Stimulated activated CD4-positive, alpha-beta T cell treated with anti-CD3 and anti-CD28 coated beads, Interleukin-15, amount 100 ng/mL, for 1 hour (primary cell): ENCODE results near the gene CFAP251.
"Not testable (repeated sequence)": the region's sequence is repeated elsewhere in the genome, so short reads cannot be mapped to it uniquely, and the experiment has no call there.

Experiments used
- DNase-seq, 2 donors: peaks; one replicate each; pipeline ENCODE4 v3.0.0-alpha.2; 2020; ENCODE audit warnings: low read depth in 1 of 2, low spot score in 1 of 2

The CFAP251 gene

GRCh38 chr12:121917950-121918678 lies at the start of gene CFAP251:
Gene CFAP251 (plus strand): TSS chr12:121918592. CDS start chr12:121921306, 2,714 bp downstream.
- peak; percentile 87 to 89 for DNase-seq

DNA sequence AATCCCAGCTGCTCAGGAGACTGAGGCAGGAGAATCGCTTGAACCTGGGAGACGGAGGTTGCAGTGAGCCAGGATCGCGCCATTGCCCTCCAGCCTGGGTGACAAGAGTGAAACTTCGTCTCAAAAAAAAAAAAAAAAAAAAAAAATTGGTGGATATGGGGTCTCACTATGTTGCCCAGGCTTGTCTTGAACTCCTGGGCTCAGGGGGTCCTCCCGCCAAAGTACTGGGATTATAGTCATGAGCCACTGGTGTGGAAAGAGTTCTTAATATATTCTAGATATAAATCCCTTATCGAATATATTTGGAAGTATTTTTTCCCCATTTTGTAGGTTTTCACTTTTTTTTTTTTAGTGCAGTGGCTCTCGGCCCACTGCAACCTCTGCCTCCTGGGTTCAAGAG lies 49.2 kb upstream of the CFAP251 start:
- DNase-seq, result not testable (repeated sequence)

- DNase-seq, result no peak
Measured at GRCh38 chr12:121871467-121871866, 46.9 kb upstream of the CFAP251 start.

DNA sequence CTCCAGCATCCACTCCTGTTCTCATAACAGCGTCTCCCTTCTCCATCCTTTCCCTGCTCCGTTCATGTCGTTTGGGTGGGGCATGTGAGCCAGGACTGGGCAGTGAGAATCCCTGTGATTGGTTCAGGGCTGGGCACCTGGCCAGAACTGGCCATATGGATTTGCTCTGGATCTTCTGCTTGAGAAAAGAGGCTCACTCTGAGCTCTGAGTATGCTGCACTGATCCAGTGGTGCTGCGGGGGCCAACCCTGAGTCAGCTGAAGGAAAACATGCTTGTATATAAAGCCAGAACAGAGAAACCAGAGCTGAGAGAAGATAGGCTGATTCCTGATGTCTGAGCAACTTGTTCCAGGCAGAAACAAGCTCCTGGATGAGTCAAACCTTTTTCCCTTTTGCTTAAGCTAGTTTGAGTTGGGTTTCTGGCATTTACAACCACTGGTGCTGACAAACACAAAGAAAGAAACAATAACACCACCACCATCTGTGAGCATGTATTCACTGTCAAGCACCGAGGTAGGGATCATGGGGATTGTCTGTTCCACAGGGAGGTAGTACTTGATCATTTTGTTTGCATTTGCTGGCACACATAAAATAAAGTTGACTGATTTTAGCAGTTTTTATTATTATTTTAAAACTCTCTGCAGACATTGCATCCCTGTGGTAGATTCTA lies 45.7 kb upstream of the CFAP251 start:
- no peak for DNase-seq

DNA sequence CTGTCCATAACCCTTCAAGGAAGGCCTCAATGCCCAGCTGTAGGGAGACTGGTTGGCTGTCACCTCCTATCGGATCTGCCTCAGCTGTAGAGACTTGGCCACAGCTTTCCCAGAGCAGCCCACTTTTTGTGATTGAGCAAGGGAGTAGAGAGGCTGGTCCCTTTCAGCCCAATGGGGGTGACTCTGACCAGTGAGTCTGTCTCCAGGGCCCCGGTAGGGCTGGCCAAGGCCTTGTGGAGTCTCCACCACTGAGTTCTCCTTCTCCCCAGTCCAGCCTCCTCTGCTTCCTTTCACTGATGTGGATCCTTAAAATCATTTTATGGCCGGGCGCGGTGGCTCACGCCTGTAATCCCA lies 45.2 kb upstream of the CFAP251 start:
- no peak for DNase-seq

DNA sequence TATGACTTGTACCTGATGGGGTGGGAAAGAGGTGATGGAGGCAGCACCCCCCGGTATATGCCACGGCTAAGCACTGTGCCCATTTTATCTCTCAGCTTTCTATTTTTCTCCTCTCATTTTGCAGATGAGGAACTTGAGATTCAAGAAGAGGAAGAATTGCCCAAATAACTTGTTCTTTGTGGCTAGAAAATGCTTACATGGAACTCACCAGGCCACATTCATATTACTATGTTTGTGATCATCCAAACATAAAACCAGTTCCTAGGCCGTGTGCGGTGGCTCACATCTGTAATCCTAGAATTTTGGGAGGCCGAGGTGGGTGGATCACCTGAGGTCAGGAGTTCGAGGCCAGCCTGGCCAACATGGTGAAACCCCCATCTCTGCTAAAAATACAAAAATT lies 44.3 kb upstream of the CFAP251 start:
- no peak for DNase-seq

DNA sequence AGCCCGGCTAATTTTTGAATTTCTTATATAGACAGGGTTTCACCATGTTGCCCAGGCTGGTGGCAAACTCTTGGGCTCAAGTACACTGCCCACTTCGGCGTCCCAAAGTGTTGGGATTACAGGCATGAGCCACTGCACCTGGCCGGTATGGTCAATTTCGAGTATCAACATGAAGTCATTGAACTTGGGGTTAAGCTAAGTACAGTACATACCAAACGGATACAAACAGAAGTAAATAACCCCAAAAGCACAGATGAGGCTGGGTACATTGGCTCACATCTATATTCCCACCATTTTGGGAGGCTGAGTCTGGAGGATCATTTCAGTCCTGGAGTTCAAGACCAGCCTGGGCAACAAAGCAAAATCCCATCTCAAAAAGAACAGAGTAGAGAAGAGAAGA lies 42.8 kb upstream of the CFAP251 start:
- no peak for DNase-seq

GRCh38 chr12:121876080-121876447 lies 42.3 kb upstream of the CFAP251 start:
- DNase-seq, result not testable (repeated sequence)

- DNase-seq, result no peak
Measured at GRCh38 chr12:121883315-121883660, 35.1 kb upstream of the CFAP251 start.

DNA sequence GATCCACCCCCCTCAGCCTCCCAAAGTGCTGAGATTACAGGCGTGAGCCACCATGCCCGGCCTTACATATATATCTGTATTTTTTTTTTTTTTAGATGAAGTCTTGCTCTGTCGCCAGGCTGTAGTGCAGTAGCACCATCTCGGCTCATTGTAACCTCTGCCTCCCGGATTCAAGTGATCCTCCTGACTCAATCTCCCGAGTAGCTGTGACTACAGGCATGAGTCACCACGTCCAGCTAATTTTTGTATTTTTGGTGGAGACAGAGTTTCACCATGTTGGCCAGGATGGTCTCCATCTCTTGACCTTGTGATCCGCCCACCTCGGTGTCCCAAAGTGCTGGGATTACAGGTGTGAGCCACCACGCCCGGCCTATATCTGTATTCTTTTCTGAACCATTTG lies 33.3 kb upstream of the CFAP251 start:
- DNase-seq, result not testable (repeated sequence)

DNA sequence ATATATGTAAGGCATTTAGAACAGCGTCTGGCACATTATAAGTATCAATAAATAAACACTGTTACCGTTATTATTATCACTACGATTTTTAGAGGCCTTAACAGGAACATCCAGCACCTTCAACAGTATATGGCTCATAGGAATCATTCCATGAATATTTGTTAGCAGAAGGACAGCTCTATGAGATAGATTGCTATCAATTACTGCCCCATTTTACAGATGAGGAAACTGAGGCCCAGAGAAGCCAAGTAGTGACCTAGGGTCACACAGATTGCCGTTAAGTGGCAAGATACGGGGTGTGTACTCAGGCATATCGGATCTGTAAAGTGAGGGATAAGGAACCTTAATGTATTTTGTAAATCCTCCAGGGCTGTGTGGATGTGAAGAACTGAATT lies 30.3 kb upstream of the CFAP251 start:
- DNase-seq, result no peak

DNA sequence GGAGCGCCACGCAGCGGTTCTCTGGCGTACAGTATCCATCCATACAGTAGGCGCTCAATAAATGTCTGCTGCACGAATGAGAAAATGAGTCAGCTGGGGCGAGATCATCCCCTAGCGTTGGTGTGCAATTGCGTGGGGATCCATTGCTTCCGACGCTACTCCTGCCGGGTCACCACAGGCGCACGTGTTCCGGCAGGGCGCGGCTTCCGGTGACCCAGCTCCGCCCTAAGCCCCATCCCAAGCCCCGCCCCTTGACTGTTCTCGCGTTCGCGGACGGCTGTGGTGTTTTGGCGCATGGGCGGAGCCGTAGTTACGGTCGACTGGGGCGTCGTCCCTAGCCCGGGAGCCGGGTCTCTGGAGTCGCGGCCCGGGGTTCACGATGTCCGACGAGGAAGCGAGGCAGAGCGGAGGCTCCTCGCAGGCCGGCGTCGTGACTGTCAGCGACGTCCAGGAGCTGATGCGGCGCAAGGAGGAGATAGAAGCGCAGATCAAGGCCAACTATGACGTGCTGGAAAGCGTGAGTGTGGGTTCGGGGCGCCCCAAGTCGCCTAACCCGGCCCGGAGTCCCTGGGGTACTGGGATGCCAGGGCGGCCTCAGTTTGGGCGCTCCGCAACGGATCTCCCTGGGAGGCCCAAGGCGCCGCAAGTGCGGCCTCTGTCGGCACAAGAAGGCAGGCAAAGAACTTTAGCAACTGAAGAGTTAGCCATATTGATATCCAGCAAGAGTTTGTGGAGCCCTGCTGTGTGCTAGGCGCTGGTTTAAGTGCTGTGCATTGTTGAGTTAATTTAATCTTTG lies 29.7 kb upstream of the CFAP251 start, which contains the start of gene PSMD9:
TSS of gene PSMD9 (plus strand) at position 313 of the 796 bp plus-strand sequence. CDS start at position 380, 67 bp downstream.
- DNase-seq, result peak; percentile 98

DNA sequence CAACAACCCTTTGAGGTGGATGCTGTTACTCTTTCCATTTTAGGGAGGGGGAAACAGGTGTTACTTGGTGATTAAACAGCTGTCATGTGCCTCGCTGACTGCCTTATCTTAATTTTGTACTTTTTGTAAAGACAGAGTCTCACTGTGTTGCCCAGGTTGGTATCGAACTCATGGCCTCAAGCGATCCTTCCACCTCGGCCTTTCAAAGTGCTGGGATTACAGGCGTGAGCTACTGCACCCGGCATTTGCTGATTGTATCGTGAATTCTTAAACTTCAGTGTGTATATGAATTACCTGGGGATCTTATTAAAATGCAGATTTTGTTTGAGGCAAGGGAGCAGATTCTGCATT lies 29.1 kb upstream of the CFAP251 start:
- DNase-seq, result no peak

- DNase-seq, result not testable (repeated sequence)
Measured at GRCh38 chr12:121889661-121890060, 28.7 kb upstream of the CFAP251 start.

DNA sequence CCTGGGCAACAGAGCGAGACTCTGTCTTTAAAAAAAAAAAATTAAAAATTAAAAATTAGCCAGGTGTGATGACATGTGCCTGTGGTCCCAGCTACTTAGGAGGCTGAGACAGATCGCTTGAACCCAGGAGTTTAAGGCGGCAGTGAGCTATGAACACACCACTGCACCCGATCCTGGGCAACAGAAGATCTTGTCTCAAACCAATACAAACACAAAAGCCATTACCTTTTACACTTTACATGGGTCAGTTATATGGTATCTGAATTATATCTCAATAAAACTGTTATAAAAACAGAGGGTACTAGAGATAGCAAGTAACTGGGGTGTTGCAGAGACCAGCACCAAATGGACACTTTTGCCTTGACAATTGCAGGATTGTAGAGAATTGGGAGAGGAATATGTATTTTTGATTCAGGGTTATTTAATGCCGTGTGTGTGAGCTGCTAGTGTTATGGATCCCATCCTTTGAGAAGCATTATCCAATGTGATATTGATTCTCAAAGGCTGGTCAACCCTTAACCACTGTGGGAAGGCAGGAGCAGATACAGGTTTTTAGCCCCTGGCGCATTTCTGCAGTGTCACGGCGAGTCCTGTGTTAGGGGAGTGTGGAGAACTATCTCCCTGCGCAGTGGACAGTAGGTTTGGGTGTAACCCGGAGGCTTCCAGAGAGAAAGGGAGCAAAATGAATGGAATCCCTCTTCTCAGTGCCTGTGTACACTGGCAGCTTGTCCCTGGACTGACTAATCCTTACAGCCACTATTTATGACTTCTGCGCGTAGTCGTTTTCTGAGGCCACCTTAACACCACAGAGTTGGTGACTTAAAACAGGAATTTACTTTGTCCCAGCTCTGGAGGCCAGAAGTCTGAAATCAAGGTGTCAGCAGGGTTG lies 25.5 kb upstream of the CFAP251 start:
- no peak for DNase-seq

DNA sequence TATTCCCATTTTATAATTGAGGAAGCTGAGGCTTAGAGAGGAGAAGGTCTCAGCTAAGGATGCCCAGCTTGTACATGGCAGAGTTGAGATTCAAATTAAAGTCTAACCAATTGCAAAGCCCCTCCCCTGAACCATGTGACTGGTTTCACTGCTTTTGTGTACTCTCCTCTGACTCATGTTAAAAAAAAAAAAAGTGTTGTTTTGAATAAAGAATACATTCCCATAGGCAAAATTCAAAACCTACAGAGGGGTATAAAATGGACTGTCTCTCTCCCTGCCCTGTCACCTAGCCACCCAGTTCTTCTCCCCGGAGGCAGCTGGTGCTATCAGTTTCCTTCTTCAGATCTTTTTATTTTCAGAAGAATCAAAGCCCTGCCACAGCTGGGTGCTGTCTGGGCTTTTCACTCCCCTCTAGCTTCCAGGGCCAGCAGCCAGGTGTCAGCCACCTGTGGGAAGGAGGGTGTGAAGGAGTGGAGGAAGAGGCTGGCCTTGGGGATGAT lies 24.4 kb upstream of the CFAP251 start:
- DNase-seq, result no peak

GRCh38 chr12:121894633-121895032 lies 23.8 kb upstream of the CFAP251 start:
- DNase-seq, result no peak

GRCh38 chr12:121898287-121898686 lies 20.1 kb upstream of the CFAP251 start:
- no peak for DNase-seq

- no peak for DNase-seq
Measured at GRCh38 chr12:121899590-121899989, 18.8 kb upstream of the CFAP251 start.

GRCh38 chr12:121903202-121903601 lies 15.2 kb upstream of the CFAP251 start:
- DNase-seq, result no peak

GRCh38 chr12:121905746-121906145 lies 12.6 kb upstream of the CFAP251 start:
- DNase-seq, result no peak
